Psoas muscle (tissue), 8 donors: ENCODE results near the gene KRTAP5-7. TPM values are rescaled to one million over a fixed set of nuclear protein-coding genes. Genes with fewer than 3 reads are reported as not detected.

Experiments
- ATAC-seq, 4 donors: fragments of 200-7000 bp; cut with Tn5 transposase; one replicate each; pipeline ENCODE4 v1.9.1; 2020; ENCODE audit warnings: moderate library complexity in 3 of 4, mild to moderate bottlenecking in 2 of 4
- DNase-seq, 2 donors: peaks; one replicate each; pipeline ENCODE4 v3.0.0-alpha.2; 2020
- H3K27ac ChIP-seq: fragments of 200-600 bp; one replicate; pipeline ENCODE4 v1.8.0; 2022
- H3K27me3 ChIP-seq, 3 donors: fragments of 200-600 bp in 1 of 3; one replicate each; pipeline versions ENCODE4 v1.6.1 to v1.8.0; 2013 to 2022; ENCODE audit warnings: low read length in 2 of 3, mild to moderate bottlenecking in 2 of 3, moderate library complexity in 1 of 3; ENCODE audit not compliant: insufficient read depth in 3 of 3
- H3K36me3 ChIP-seq, 2 donors: fragments of 200-600 bp in 1 of 2; one replicate each; pipeline versions ENCODE4 v1.6.1 to v1.8.0; 2013 to 2022; ENCODE audit warnings: low read depth in 1 of 2, mild to moderate bottlenecking in 1 of 2, moderate library complexity in 1 of 2; ENCODE audit not compliant: insufficient read depth in 1 of 2
- H3K4me1 ChIP-seq: fragments of 200-600 bp; one replicate; pipeline ENCODE4 v1.8.0; 2022
- H3K4me3 ChIP-seq: fragments of 200-600 bp; one replicate; pipeline ENCODE4 v1.8.0; 2022; ENCODE audit warnings: mild to moderate bottlenecking
- H3K9me3 ChIP-seq: fragments of 200-600 bp; one replicate; pipeline ENCODE4 v1.8.0; 2022
- WGBS, 3 donors: extraction: QIAGEN DNeasy Blood & Tissue Kit; methylation state at CpG; one replicate each; pipeline versions ENCODE4 v1.1.6 to v1.1.7; 2013; 5-methylcytosine and 5-hydroxymethylcytosine counted together
- intact Hi-C, 2 donors: fragments of 100-400 bp; cut with DNase I; formaldehyde crosslinking; loops; one replicate each; pipeline versions ENCODE4 v1.11.0 to v1.14.2; 2022
- polyA plus RNA-seq, 3 donors: library from polyadenylated mRNA; stranded (reverse); fragments of 200-250 nt; gene quantifications; one replicate each; pipeline ENCODE4 v1.2.3, GENCODE V29; 2013
- total RNA-seq, 4 donors: library from RNA; stranded (reverse); fragmentation: NEBNext Ultra II Directional in 2 of 4; extraction: Animal tissue kit (Norgen Biotek cat#: 25700) in 2 of 4; gene quantifications; one replicate each; pipeline versions ENCODE4 v1.2.1 to v1.2.4, GENCODE V29; 2021 to 2023
- TF ChIP-seq, protein P1 (sequence below): fragments of 200-600 bp; IDR thresholded peaks from one replicate; pipeline ENCODE4 v1.8.0; 2022; ENCODE audit warnings: antibody characterized with exemption
- donor health status: healthy with polysubstance abuse.
- donor health status: DM: no; HTN: no; CAD: no; lungs with moderate emphysema.
- donor health status: Bipolar disorder and iron deficiency.
- donor health status: healthy.
- donor health status: DM: yes; HTN: yes; CAD: no.
- donor health status: DM: no; HTN: no; CAD: no.
- donor health status: DM: no; HTN: no; CAD: no.
- donor health status: DM: yes; HTN: yes; CAD: no.

Gene KRTAP5-7
- total and polyA plus RNA-seq, 7 donors, result 0.01 TPM; not detected in 6

- H3K9me3 ChIP-seq, result no peaks in the 10 kb centered on the region
- H3K4me1 ChIP-seq, result peaks cover 9% of the 10 kb centered on the region
- H3K36me3 ChIP-seq, result peaks cover 0 to 44% of the 10 kb centered on the region in 2 donors
- H3K4me3 ChIP-seq, result no peak overlapping the region
- intact Hi-C loops, result no loop called here
- H3K27ac ChIP-seq, result no peak overlapping the region
- ATAC-seq (no peak), DNase-seq (no peak)
- no peaks in the 10 kb centered on the region for H3K27me3 ChIP-seq
- TF ChIP-seq, protein P1, sequence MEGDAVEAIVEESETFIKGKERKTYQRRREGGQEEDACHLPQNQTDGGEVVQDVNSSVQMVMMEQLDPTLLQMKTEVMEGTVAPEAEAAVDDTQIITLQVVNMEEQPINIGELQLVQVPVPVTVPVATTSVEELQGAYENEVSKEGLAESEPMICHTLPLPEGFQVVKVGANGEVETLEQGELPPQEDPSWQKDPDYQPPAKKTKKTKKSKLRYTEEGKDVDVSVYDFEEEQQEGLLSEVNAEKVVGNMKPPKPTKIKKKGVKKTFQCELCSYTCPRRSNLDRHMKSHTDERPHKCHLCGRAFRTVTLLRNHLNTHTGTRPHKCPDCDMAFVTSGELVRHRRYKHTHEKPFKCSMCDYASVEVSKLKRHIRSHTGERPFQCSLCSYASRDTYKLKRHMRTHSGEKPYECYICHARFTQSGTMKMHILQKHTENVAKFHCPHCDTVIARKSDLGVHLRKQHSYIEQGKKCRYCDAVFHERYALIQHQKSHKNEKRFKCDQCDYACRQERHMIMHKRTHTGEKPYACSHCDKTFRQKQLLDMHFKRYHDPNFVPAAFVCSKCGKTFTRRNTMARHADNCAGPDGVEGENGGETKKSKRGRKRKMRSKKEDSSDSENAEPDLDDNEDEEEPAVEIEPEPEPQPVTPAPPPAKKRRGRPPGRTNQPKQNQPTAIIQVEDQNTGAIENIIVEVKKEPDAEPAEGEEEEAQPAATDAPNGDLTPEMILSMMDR, result no peak
- WGBS, 3 donors, result 95 to 99% (median 95%) methylated on average over 10 of the region's 10 CpGs
Observed at GRCh38 chr11:71502026-71502425, 25.0 kb upstream of the KRTAP5-7 start.

DNA sequence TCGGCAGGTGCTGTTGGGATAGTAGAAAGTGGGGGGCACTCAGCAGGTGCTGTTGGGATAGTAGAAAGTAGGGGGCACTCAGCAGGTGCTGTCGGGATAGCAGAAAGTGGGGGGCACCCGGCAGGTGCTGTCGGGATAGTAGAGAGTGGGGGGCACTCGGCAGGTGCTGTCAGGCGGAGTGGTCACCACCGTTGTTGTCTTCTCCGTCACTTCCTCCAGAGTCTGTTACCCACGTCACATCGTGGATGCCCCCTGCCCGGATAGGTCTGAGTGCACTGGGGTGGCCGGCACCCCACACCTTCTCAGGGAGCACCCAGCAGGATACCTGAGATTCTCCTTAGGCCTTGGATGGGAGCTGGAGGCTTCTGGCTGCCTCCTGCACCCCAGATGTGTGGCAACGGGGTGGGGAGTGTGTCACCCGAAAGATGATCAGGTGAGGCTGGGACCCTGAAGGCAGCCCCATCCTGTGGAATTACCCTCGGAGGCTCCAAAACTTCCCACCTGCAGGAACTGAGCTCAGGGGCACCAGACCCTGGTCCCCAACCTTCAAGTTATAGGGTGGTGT, 24.1 kb upstream of the KRTAP5-7 start:
- no peak for ATAC-seq
- intact Hi-C loops, result no loop called here
- H3K27ac ChIP-seq, result no peak overlapping the region
- no peak overlapping the region for H3K4me3 ChIP-seq
- no peak for DNase-seq
- peaks cover 1% of the 10 kb centered on the region for H3K9me3 ChIP-seq
- TF ChIP-seq, protein P1, result no peak
- H3K36me3 ChIP-seq, result peaks cover 0 to 35% of the 10 kb centered on the region in 2 donors
- H3K4me1 ChIP-seq, result peaks cover 9% of the 10 kb centered on the region
- H3K27me3 ChIP-seq, result no peaks in the 10 kb centered on the region
- WGBS, 3 donors, result 96 to 100% (median 99%) methylated on average over 14 to 15 of the region's 15 CpGs

- intact Hi-C loops, result no loop called here
- 62 to 65% (median 64%) methylated on average over 10 of the region's 10 CpGs for WGBS, 3 donors
- Histone ChIP-seq H3K27me3 (no peaks in the 10 kb centered on the region), H3K36me3 (peaks cover 0 to 19% of the 10 kb centered on the region in 2 donors), H3K4me1 (no peaks in the 10 kb centered on the region), H3K9me3 (peaks cover 5% of the 10 kb centered on the region), H3K27ac (no peak overlapping the region), H3K4me3 (no peak overlapping the region)
- no peak for ATAC-seq
- TF ChIP-seq, protein P1, result no peak
- DNase-seq, result no peak
Observed at GRCh38 chr11:71504531-71504930, 22.5 kb upstream of the KRTAP5-7 start.

DNA sequence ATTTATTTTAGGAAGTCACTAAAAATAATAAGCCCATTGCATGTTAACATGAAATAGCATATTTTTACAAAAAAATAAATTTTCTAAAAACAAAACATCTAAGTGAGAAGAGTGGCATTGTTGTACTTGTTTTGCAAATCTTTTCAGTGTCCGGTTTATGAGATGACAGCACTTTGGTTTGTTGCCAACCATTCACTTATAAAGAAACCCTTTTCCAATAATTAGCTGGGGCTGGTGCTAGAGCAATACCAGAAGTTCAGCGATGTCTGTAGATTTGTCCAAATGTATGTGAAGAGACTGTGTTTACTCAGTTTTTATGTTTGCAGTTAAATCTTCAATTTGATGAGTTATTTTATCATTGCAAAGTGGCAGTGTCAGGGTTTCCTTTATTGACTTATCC, 22.1 kb upstream of the KRTAP5-7 start:
- H3K4me1 ChIP-seq, result no peaks in the 10 kb centered on the region
- intact Hi-C loops, result no loop called here
- TF ChIP-seq, protein P1, result no peak
- WGBS, 3 donors, result 71 to 77% (median 72%) methylated on average over 2 of the region's 2 CpGs
- ATAC-seq (no peak), DNase-seq (no peak)
- H3K36me3 ChIP-seq, result peaks cover 0 to 18% of the 10 kb centered on the region in 2 donors
- peaks cover 5% of the 10 kb centered on the region for H3K9me3 ChIP-seq
- no peaks in the 10 kb centered on the region for H3K27me3 ChIP-seq
- no peak overlapping the region for H3K4me3 ChIP-seq
- no peak overlapping the region for H3K27ac ChIP-seq

GRCh38 chr11:71505781-71506180, 21.3 kb upstream of the KRTAP5-7 start:
- H3K36me3 ChIP-seq, result peaks cover 0 to 16% of the 10 kb centered on the region in 2 donors
- ATAC-seq, result no peak
- H3K4me3 ChIP-seq, result no peak overlapping the region
- H3K9me3 ChIP-seq, result peaks cover 5% of the 10 kb centered on the region
- no peaks in the 10 kb centered on the region for H3K27me3 ChIP-seq
- intact Hi-C loops, result no loop called here
- no peak for DNase-seq
- TF ChIP-seq, protein P1, result no peak
- WGBS, 3 donors, result 83 to 92% (median 90%) methylated on average over 9 of the region's 9 CpGs
- no peak overlapping the region for H3K27ac ChIP-seq
- H3K4me1 ChIP-seq, result no peaks in the 10 kb centered on the region
